ENCODE measurements around the gene AMIGO3.

The AMIGO3 gene

DNA sequence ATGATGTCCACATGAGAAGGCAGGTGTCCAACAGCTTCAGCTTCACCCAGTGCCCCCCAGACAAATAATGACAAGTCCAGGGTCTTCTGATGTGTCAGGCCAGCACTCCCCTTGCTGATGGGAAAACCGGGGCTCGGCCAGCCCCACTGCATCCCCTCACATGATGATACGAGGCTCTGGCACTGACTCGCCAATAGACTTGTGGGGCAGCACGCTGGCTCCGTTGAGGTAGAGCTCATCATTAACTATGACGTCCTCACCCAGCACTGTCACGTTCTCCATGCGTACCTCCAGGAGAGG, 2.1 kb upstream of the AMIGO3 start:
- DNase-seq (ENCODE audit: insufficient read length, low spot score): no peak
- TF ChIP-seq, protein P1, sequence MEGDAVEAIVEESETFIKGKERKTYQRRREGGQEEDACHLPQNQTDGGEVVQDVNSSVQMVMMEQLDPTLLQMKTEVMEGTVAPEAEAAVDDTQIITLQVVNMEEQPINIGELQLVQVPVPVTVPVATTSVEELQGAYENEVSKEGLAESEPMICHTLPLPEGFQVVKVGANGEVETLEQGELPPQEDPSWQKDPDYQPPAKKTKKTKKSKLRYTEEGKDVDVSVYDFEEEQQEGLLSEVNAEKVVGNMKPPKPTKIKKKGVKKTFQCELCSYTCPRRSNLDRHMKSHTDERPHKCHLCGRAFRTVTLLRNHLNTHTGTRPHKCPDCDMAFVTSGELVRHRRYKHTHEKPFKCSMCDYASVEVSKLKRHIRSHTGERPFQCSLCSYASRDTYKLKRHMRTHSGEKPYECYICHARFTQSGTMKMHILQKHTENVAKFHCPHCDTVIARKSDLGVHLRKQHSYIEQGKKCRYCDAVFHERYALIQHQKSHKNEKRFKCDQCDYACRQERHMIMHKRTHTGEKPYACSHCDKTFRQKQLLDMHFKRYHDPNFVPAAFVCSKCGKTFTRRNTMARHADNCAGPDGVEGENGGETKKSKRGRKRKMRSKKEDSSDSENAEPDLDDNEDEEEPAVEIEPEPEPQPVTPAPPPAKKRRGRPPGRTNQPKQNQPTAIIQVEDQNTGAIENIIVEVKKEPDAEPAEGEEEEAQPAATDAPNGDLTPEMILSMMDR (IDR thresholded peaks at IDR 0.05; ENCODE audit: insufficient read depth, missing control alignments): no peak
- no peak for FAIRE-seq

DNA sequence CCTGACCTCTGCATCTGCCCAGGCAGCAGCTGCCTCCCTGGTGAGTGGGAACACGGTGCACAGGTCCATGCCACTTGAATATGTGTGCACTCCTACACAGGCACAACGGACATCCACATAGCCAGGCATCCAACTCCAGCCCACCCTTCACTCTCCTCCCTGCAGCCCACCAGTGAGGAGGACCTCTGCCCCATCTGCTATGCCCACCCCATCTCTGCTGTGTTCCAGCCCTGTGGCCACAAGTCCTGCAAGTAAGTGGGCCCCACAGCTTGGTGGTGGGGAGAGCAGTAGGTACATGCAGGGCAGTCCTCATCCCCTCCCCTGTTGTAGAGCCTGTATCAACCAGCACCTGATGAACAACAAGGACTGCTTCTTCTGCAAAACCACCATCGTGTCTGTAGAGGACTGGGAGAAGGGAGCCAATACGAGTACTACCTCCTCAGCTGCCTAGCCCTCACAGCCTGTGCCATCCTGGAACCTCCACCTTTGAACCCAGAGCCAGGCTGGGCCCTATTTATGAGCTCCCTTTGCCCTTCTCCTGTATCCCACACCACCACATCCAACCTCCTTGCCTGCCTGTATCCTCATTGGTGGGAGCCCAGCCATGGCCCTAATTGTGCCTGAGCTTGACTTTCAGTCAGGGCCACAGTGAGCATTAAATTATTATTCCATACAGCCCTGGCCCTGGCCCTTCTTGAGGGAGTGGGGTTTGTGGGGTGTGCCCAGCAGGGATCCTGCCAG, 1.5 kb upstream of the AMIGO3 start:
- FAIRE-seq (no peak), DNase-seq (ENCODE audit: insufficient read length, low spot score) (no peak)

GRCh38 chr3:49718858-49719213, 648 bp downstream of the AMIGO3 start:
- FAIRE-seq (no peak), DNase-seq (ENCODE audit: insufficient read length, low spot score) (no peak)
- TF ChIP-seq, protein P1 (IDR thresholded peaks at IDR 0.05; ENCODE audit: insufficient read depth, missing control alignments): no peak

More for the DNA sequence above, 1.5 kb upstream of the AMIGO3 start:
- TF ChIP-seq, protein P1 (IDR thresholded peaks at IDR 0.05; ENCODE audit: insufficient read depth, missing control alignments): no peak

DNA sequence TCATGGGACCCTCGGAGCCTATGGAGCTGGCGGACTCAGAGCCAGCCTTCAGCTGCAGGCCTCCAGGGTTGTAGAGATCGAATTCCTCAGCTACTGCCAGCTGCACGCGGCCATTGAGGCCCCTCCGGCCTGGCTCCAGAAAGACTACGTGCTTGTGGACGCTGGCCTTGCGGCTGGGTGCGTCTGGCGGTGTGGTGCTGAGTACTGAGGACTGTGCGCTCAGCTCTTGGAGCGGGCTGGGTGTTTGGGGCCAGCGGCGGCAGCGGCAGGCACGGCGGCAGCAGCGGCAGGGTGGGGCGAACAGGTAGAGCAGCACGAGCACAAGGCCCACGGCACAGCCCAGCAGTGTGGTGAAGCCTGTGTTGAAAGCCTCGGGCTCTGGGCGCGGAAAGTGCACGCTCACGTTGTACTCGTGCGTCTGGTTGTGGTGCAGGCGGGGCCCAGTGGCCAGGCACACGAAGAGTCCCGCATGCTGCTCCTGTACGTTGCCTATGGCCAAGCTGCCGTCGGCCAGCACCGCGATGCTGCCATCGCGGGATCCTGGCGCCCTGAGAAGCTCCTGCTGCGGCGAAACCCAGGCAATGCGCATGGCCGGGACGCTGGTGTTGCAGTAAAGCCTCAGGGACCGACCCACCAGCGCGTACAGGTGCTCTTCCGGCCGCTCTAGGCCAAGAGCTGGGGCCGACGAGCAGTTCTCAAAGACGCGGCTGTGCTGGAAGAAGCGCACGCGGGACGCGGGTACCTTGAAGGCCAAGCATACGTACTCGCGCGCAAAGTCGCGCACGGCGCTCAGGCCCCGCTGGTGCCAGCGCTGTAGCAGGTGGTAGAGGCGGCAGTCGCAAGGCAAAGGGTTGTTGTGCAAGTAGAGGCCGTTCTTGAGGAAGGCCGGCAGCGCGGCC, 1.3 kb downstream of the AMIGO3 start:
- TF ChIP-seq, protein P1 (IDR thresholded peaks at IDR 0.05; ENCODE audit: insufficient read depth, missing control alignments): no peak

DNA sequence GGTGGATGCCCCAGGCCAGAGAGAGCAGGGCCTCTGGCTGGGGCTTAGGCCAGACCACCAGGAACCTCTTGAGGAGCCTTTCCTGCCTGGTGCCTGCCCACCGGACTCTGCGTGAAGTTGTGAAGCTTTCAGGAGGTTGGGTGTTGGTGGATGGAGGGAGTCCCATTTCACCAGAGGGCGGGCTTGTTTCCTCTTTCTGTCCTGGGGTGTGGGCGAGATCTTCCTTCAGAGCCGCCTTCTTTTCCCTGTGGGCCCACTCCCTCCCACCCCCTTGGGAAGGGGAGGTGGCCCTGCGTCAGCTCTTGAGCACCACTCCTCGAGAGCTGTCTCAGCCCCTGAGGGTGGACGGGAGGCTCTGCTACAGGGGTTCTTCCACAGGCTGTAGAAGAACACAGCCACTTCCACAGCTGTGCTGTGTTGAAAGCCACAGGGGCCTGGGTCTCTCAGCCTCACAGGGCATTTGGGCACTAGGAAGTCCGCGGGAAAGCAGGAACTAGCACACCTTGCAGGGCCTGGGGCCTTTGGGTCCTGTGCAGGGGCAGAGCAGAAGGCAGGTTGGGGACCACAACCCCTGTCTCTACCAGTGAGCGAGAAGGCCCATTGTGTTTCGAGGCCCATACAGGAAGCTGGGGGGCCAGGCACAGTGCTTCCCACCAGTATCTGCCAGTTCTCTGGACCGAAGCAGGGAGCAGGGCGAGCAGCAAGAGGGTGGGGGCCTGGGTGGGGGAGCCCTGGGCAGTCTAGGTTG, 2.1 kb downstream of the AMIGO3 start:
- DNase-seq (ENCODE audit: insufficient read length, low spot score) (no peak), FAIRE-seq (no peak)
- TF ChIP-seq, protein P1 (IDR thresholded peaks at IDR 0.05; ENCODE audit: insufficient read depth, missing control alignments): no peak

More for the DNA sequence above, 1.3 kb downstream of the AMIGO3 start:
- no peak for DNase-seq (ENCODE audit: insufficient read length, low spot score)
- FAIRE-seq: no peak

- FAIRE-seq: no peak
- no peak for DNase-seq (ENCODE audit: insufficient read length, low spot score)
- TF ChIP-seq, protein P1 (IDR thresholded peaks at IDR 0.05; ENCODE audit: insufficient read depth, missing control alignments): no peak
Measured at GRCh38 chr3:49716691-49717210, 2.7 kb downstream of the AMIGO3 start.

All from D721Med (cell line).